Stomach smooth muscle (tissue), 2 donors: Measurements from ENCODE around the gene MBD2.
"Not testable (repeated sequence)": the region's sequence is repeated elsewhere in the genome, so short reads cannot be mapped to it uniquely, and the experiment has no call there.

Experiments
- H3K27ac ChIP-seq: one replicate; pipeline ENCODE4 v1.7.0; 2013; ENCODE audit warnings: mild to moderate bottlenecking, low read length, inconsistent platforms
- H3K27me3 ChIP-seq, 2 donors: one replicate each; pipeline ENCODE4 v1.7.0; 2013; ENCODE audit warnings: low read length in 2 of 2; ENCODE audit not compliant: insufficient read depth in 2 of 2, control insufficient read depth in 1 of 2
- H3K36me3 ChIP-seq, 2 donors: one replicate each; pipeline ENCODE4 v1.7.0; 2013; ENCODE audit warnings: low read length in 2 of 2; ENCODE audit not compliant: control insufficient read depth in 2 of 2, insufficient read depth in 2 of 2
- H3K4me1 ChIP-seq: one replicate; pipeline ENCODE4 v1.7.0; 2013; ENCODE audit warnings: low read length; ENCODE audit not compliant: control insufficient read depth, insufficient read depth
- H3K4me3 ChIP-seq, 2 donors: one replicate each; pipeline ENCODE4 v1.7.0; 2013; ENCODE audit warnings: low read length in 2 of 2
- H3K9ac ChIP-seq, 2 donors: one replicate each; pipeline ENCODE4 v1.7.0; 2013; ENCODE audit warnings: low read length in 2 of 2, mild to moderate bottlenecking in 1 of 2
- H3K9me3 ChIP-seq, 2 donors: one replicate each; pipeline ENCODE4 v1.7.0; 2013; ENCODE audit warnings: low read length in 2 of 2; ENCODE audit not compliant: control insufficient read depth in 2 of 2
- donor health status: healthy.
- donor health status: Pancreatic carcinoma.

Gene MBD2

DNA sequence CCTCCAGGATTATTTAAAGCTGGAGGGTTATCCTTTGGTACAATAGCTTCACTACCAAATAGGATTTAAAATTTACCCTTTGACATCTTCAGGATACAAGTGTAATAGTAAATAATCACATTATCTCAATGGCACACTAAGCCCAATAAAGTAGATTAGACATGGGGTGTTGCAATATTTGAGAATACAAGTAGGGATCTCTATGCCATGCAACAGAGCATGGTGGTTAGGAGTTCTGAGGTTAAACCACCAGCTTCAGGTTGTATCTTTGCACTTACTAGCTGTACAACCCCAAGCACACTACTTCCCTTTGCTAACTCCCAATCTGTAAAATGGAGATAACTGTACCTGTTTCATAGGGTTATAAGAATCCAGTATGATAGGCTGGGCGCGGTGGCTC, 6.2 kb downstream of the MBD2 start:
- H3K27me3 ChIP-seq = no peaks in the 10 kb centered on the region
- no peaks in the 10 kb centered on the region for H3K36me3 ChIP-seq
- H3K9me3 ChIP-seq = no peaks in the 10 kb centered on the region
- no peak overlapping the region for H3K27ac ChIP-seq
- peaks cover 4% of the 10 kb centered on the region for H3K4me1 ChIP-seq
- H3K9ac ChIP-seq = no peak overlapping the region
- no peak overlapping the region for H3K4me3 ChIP-seq

GRCh38 chr18:54217624-54218023, 6.8 kb downstream of the MBD2 start:
- no peaks in the 10 kb centered on the region for H3K9me3 ChIP-seq
- H3K4me3 ChIP-seq = no peak overlapping the region
- H3K36me3 ChIP-seq = no peaks in the 10 kb centered on the region
- H3K27ac ChIP-seq = no peak overlapping the region
- no peaks in the 10 kb centered on the region for H3K4me1 ChIP-seq
- no peak overlapping the region for H3K9ac ChIP-seq
- no peaks in the 10 kb centered on the region for H3K27me3 ChIP-seq

DNA sequence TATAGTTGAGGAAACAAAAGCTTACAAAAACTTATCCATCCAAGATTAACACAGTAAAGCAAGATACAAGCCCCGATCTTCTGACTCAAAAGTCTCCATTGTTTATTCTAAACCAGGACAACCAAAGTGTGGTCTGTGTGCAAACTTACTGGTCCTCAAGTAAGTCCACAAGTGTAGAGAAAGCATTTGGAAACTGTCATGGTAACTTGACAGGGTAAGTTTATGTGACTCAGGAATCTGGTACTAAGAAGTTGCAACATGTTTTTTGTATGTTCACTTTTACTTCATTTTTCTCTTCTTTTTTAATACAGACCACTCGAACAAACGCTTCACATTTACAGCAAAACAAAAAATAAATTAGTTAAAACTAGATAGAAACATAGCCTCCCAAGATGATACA, 9.4 kb downstream of the MBD2 start:
- Histone ChIP-seq H3K27ac (no peak overlapping the region), H3K36me3 (no peaks in the 10 kb centered on the region), H3K27me3 (no peaks in the 10 kb centered on the region), H3K4me1 (no peaks in the 10 kb centered on the region), H3K9me3 (no peaks in the 10 kb centered on the region), H3K9ac (no peak overlapping the region), H3K4me3 (no peak overlapping the region)

- Histone ChIP-seq H3K9me3 (no peaks in the 10 kb centered on the region), H3K9ac (no peak overlapping the region), H3K36me3 (no peaks in the 10 kb centered on the region), H3K4me3 (no peak overlapping the region), H3K4me1 (no peaks in the 10 kb centered on the region), H3K27ac (no peak overlapping the region), H3K27me3 (no peaks in the 10 kb centered on the region)
These were observed 14.0 kb downstream of the MBD2 start for GRCh38 chr18:54210463-54210862.

GRCh38 chr18:54209471-54210180, 14.8 kb downstream of the MBD2 start:
- Histone ChIP-seq H3K4me1 (no peaks in the 10 kb centered on the region), H3K4me3 (no peak overlapping the region), H3K9ac (no peak overlapping the region), H3K27ac (no peak overlapping the region), H3K36me3 (peaks cover 0 to 2% of the 10 kb centered on the region in 2 donors), H3K9me3 (no peaks in the 10 kb centered on the region), H3K27me3 (no peaks in the 10 kb centered on the region)

- no peaks in the 10 kb centered on the region for H3K27me3 ChIP-seq
- no peaks in the 10 kb centered on the region for H3K4me1 ChIP-seq
- no peak overlapping the region for H3K9ac ChIP-seq
- H3K9me3 ChIP-seq = no peaks in the 10 kb centered on the region
- no peak overlapping the region for H3K27ac ChIP-seq
- no peak overlapping the region for H3K4me3 ChIP-seq
- peaks cover 4 to 10% of the 10 kb centered on the region in 2 donors for H3K36me3 ChIP-seq
These were observed 18.0 kb downstream of the MBD2 start for GRCh38 chr18:54206447-54206846.

DNA sequence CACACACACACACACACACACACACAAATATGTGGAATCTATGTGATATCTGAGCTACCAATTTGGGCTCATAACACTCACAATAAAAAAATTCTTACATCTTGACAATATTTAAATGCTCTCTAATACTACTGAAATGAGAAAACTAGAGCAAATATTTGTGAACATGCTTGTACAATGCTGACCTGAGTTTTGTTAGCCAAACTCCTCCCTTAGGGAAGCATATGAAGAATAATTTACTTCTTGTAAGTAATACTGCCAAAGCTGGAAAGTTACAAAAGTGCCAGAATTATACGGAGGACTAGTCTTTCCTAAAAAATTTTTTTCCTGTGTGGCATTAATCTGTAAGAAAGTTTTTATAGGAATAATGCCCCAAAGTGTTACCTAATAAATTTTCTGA, 18.5 kb downstream of the MBD2 start:
- H3K4me1 ChIP-seq = no peaks in the 10 kb centered on the region
- no peak overlapping the region for H3K9ac ChIP-seq
- no peaks in the 10 kb centered on the region for H3K27me3 ChIP-seq
- no peak overlapping the region for H3K4me3 ChIP-seq
- H3K27ac ChIP-seq = no peak overlapping the region
- H3K9me3 ChIP-seq = no peaks in the 10 kb centered on the region
- peaks cover 8 to 12% of the 10 kb centered on the region in 2 donors for H3K36me3 ChIP-seq

DNA sequence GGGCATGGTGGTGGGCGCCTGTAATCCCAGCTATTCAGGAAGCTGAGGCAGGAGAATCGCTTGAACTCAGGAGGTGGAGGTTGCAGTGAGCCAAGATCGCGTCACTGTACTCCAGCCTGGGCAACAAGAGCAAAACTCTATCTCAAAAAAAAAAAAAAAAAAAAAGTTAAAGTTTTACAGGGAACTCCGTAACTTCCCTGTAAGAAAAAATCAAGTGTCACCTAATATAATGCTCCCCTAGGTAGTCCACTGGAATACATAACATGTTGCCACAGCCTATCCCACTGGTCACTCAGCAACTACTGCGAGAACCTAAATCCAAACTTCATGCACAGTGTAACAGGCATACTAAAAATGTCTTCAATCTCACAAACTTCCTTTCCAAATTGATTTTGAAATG, 19.0 kb downstream of the MBD2 start:
- H3K27me3 ChIP-seq, H3K9ac ChIP-seq, H3K27ac ChIP-seq, H3K4me1 ChIP-seq, H3K4me3 ChIP-seq, H3K9me3 ChIP-seq: not testable (repeated sequence)
- H3K36me3 ChIP-seq = peaks cover 8 to 12% of the 10 kb centered on the region in 2 donors

GRCh38 chr18:54204883-54205282, 19.6 kb downstream of the MBD2 start:
- H3K9ac ChIP-seq = no peak overlapping the region
- H3K4me1 ChIP-seq = no peaks in the 10 kb centered on the region
- no peak overlapping the region for H3K27ac ChIP-seq
- H3K9me3 ChIP-seq = no peaks in the 10 kb centered on the region
- H3K4me3 ChIP-seq = no peak overlapping the region
- peaks cover 8 to 12% of the 10 kb centered on the region in 2 donors for H3K36me3 ChIP-seq
- H3K27me3 ChIP-seq = no peaks in the 10 kb centered on the region

- Histone ChIP-seq H3K36me3 (peaks cover 8 to 12% of the 10 kb centered on the region in 2 donors), H3K27ac (no peak overlapping the region), H3K4me3 (no peak overlapping the region), H3K9me3 (no peaks in the 10 kb centered on the region), H3K4me1 (no peaks in the 10 kb centered on the region), H3K9ac (no peak overlapping the region), H3K27me3 (no peaks in the 10 kb centered on the region)
These were observed 20.6 kb downstream of the MBD2 start for GRCh38 chr18:54203914-54204313.

DNA sequence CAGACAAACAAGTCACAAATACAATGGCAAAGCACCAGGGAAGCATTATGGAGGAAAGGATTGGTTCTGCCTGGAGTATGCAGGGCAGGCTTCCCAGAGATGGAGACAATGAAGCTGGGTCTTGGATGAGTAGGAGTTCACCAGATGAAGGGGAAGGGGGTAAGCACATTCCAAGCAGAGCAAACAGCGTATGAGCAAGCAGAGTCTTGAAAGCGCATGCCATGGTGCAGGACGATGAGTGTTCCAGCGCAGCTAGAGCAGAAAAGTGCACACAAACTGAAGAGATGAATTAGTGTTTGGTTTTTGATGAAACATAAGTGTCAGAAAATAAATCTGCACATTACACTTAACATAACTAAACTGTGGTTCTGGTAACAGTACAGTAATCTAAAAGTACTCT, 21.6 kb downstream of the MBD2 start:
- H3K9me3 ChIP-seq = no peaks in the 10 kb centered on the region
- H3K36me3 ChIP-seq = peaks cover 8 to 12% of the 10 kb centered on the region in 2 donors
- no peaks in the 10 kb centered on the region for H3K4me1 ChIP-seq
- H3K4me3 ChIP-seq = no peak overlapping the region
- H3K27me3 ChIP-seq = no peaks in the 10 kb centered on the region
- no peak overlapping the region for H3K9ac ChIP-seq
- no peak overlapping the region for H3K27ac ChIP-seq
